Ovary (tissue), 9 donors: ENCODE measurements around the gene OR2K2. TPM values are rescaled to one million over a fixed set of nuclear protein-coding genes. Genes with fewer than 3 reads are reported as not detected.

Experiments used
- polyA plus RNA-seq, 2 donors: library from polyadenylated mRNA; stranded (reverse); fragments of 200-250 nt in 1 of 2; fragments of 350-450 nt in 1 of 2; fragmentation: Illumina TruSeq in 1 of 2; extraction: RNeasy Lipid Tissue Mini Kit (QIAGEN cat#74804) in 1 of 2; gene quantifications; one replicate each; pipeline ENCODE4 v1.2.3, GENCODE V29; 2013 to 2014
- total RNA-seq, 7 donors: library from RNA; depleted of rRNA in 2 of 7; stranded (reverse); fragments of >200 nt in 2 of 7; fragmentation: NEBNext Ultra II Directional in 3 of 7; extraction: Animal tissue kit (Norgen Biotek cat#: 25700) in 3 of 7; gene quantifications; one replicate each; pipeline versions ENCODE4 v1.1.0 to v1.2.4, GENCODE V29; 2016 to 2023
- donor health status: DM: no; HTN: no; CAD: no; lungs with moderate emphysema.
- donor health status: DM: no; HTN: no; CAD: no.
- donor health status: Bipolar disorder and iron deficiency.
- donor health status: DM: yes; HTN: yes; CAD: no.
- donor health status: DM: no; HTN: no; CAD: no.
- donor health status: DM: yes; HTN: yes; CAD: no.

Gene OR2K2
- total and polyA plus RNA-seq, 9 donors, result not detected

Other genes starting within 250 kb of the OR2K2 start
- 10 to 100 TPM; 51.3 to 97.6 (median 89.1) TPM for gene ECPAS, start 154.2 kb upstream of the OR2K2 start, total RNA-seq
- 10 to 100 TPM; 23.5 to 55.9 TPM for gene ECPAS, start 154.2 kb upstream of the OR2K2 start, polyA plus RNA-seq
- 10 to 100 TPM; 21.1 to 55.5 (median 34.5) TPM for gene ZNF483, start 195.0 kb upstream of the OR2K2 start, total RNA-seq
- 1 to 10 TPM; 3.2 to 5.0 TPM for gene ZNF483, start 195.0 kb upstream of the OR2K2 start, polyA plus RNA-seq